Gastrocnemius medialis (tissue), 4 donors: ENCODE results near the gene CLN6.

Experiments used
- CTCF ChIP-seq, 5 experiments: fragments of 450-650 bp in 3 of 5; fragments of 200-600 bp in 2 of 5; sonication (generic) in 2 of 5; IDR thresholded peaks in 4 of 5; conservative IDR thresholded peaks in 1 of 5; 1 replicate in 4 of 5; 2 replicates in 1 of 5; pipeline ENCODE4 v1.5.1; 2016 to 2019; ENCODE audit warnings: antibody characterized with exemption in 5 of 5, mild to moderate bottlenecking in 3 of 5, moderate library complexity in 3 of 5
- POLR2A ChIP-seq, 2 donors: fragments of 450-650 bp; IDR thresholded peaks; one replicate each; pipeline ENCODE4 v1.6.1; 2017; ENCODE audit warnings: antibody characterized with exemption in 2 of 2, mild to moderate bottlenecking in 2 of 2, moderate library complexity in 2 of 2

GRCh38 chr15:68210409-68210756 lies 19.1 kb downstream of the CLN6 start:
- TF ChIP-seq CTCF (IDR thresholded peaks at IDR 0.05 in 4 of 5, conservative IDR thresholded peaks at IDR 0.05 in 1 of 5) (no peak), POLR2A (IDR thresholded peaks at IDR 0.05) (no peak)
